Posterior cingulate gyrus (tissue), 11 donors: Measurements from ENCODE around the gene TESMIN.

Source experiments
- DNase-seq, 10 donors: peaks; one replicate each; pipeline versions ENCODE4 v3.0.0 to v3.0.0-alpha.2; 2020 to 2021; ENCODE audit warnings: mixed read lengths in 3 of 10
- intact Hi-C: fragments of 100-400 bp; cut with DNase I; formaldehyde crosslinking; loops from one replicate; pipeline ENCODE4 v1.15.1; 2023

Gene TESMIN

GRCh38 chr11:68664906-68665305 is 86.4 kb downstream of the TESMIN start:
- intact Hi-C loops, result no loop called here
- peak in 3 of 10 donors; percentile 18 to 77 (median 59) for DNase-seq

GRCh38 chr11:68664141-68664540 is 87.2 kb downstream of the TESMIN start:
- intact Hi-C loops, result no loop called here
- DNase-seq, result peak in 2 of 10 donors; percentile 50 to 69

- intact Hi-C loops, result no loop called here
- DNase-seq, result peak in 3 of 10 donors; percentile 21 to 70 (median 57)
These were observed 87.8 kb downstream of the TESMIN start for GRCh38 chr11:68663482-68664010.

GRCh38 chr11:68661697-68662603 is 89.4 kb downstream of the TESMIN start:
- intact Hi-C loops, result no loop called here
- DNase-seq, result peak in 3 of 10 donors; percentile 39 to 52 (median 51)

GRCh38 chr11:68661014-68661413 is 90.3 kb downstream of the TESMIN start:
- peak in 2 of 10 donors; percentile 69 to 74 for DNase-seq
- intact Hi-C loops, result no loop called here

- DNase-seq, result peak in 2 of 10 donors; percentile 39 to 67
- intact Hi-C loops, result no loop called here
These were observed 91.1 kb downstream of the TESMIN start for GRCh38 chr11:68660066-68660810.

GRCh38 chr11:68659158-68659921 is 92.0 kb downstream of the TESMIN start:
- peak in 5 of 10 donors; percentile 11 to 89 (median 30) for DNase-seq
- intact Hi-C loops, result no loop called here

GRCh38 chr11:68658661-68659060 is 92.7 kb downstream of the TESMIN start:
- peak in 1 of 10 donors; percentile 60 for DNase-seq
- intact Hi-C loops, result no loop called here

GRCh38 chr11:68658097-68658496 is 93.2 kb downstream of the TESMIN start:
- intact Hi-C loops, result no loop called here
- peak in 1 of 10 donors; percentile 14 for DNase-seq
